DND-41 (cell line): Measurements from ENCODE around the gene IGLL1.

ENCODE experiments used
- EZH2 ChIP-seq: IDR thresholded peaks from 3 replicates; pipeline ENCODE4 v1.6.1; 2012; ENCODE audit warnings: borderline replicate concordance, low read depth, mild to moderate bottlenecking, moderate library complexity, low read length, inconsistent platforms; ENCODE audit not compliant: severe bottlenecking
- TF ChIP-seq, protein P1 (sequence below): IDR thresholded peaks from 2 replicates; pipeline ENCODE4 v1.5.1; 2012; ENCODE audit warnings: borderline replicate concordance, low read length, moderate library complexity, mild to moderate bottlenecking; ENCODE audit not compliant: poor library complexity, severe bottlenecking; ENCODE audit errors: extremely low read depth

DNA sequence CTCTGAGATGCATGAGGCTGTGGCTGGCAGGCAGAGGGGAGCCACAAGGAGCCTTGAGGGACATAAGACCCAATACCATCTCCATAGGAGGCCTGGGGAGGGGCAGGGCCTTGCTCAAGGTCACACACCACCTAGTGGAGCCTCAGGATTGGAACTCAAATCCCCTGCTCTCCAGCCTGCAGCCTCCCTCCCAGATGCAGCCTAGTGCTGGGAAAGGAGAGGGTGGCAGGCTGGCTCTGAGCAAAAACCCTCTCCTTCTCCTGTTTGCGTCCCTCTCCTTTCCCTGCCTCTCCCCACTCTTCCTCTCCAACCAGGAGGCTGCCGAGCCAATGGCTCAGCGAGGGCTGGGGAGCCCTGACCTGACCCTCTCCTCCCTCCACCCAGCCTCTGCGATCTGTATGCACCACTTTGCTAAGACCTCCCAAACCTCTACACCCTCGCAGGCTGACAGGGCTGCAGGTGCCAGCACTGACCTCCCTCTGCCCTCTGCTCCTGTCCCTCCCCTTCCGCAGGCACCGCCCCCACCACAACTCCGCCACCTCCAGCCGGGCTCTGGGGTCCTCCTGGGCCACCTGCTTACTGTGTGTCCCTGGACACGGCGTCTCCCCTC, 14.7 kb downstream of the IGLL1 start:
- TF ChIP-seq, protein P1, sequence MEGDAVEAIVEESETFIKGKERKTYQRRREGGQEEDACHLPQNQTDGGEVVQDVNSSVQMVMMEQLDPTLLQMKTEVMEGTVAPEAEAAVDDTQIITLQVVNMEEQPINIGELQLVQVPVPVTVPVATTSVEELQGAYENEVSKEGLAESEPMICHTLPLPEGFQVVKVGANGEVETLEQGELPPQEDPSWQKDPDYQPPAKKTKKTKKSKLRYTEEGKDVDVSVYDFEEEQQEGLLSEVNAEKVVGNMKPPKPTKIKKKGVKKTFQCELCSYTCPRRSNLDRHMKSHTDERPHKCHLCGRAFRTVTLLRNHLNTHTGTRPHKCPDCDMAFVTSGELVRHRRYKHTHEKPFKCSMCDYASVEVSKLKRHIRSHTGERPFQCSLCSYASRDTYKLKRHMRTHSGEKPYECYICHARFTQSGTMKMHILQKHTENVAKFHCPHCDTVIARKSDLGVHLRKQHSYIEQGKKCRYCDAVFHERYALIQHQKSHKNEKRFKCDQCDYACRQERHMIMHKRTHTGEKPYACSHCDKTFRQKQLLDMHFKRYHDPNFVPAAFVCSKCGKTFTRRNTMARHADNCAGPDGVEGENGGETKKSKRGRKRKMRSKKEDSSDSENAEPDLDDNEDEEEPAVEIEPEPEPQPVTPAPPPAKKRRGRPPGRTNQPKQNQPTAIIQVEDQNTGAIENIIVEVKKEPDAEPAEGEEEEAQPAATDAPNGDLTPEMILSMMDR, result peak; percentile 42
- no peak for TF ChIP-seq EZH2
